Stimulated activated CD8-positive, alpha-beta memory T cell treated with anti-CD3 and anti-CD28 coated beads, Interleukin-7, amount 100 ng/mL, for 24 hours (primary cell): ENCODE data around the gene USP19.
A peak's percentile ranks its signal among the peaks of the same experiment; 100 is the strongest.

Experiments
- DNase-seq: peaks from one replicate; pipeline ENCODE4 v3.0.0-alpha.2; 2020; ENCODE audit warnings: low read depth

USP19 gene

GRCh38 chr3:49132437-49133225, 12.0 kb upstream of the USP19 start, which contains the start of gene LAMB2:
Gene LAMB2, minus strand, starts transcription at chr3:49133050. Its CDS starts 183 bp downstream, at chr3:49132867.
- DNase-seq = no peak

- no peak for DNase-seq
Measured at GRCh38 chr3:49132073-49132436, 11.4 kb upstream of the USP19 start.

- DNase-seq = no peak
Measured at GRCh38 chr3:49131576-49131975, 11.0 kb upstream of the USP19 start.

- no peak for DNase-seq
Measured at GRCh38 chr3:49131040-49131439, 10.4 kb upstream of the USP19 start.

- no peak for DNase-seq
Measured at GRCh38 chr3:49124991-49125670, 4.5 kb upstream of the USP19 start.

- no peak for DNase-seq
Measured at GRCh38 chr3:49124203-49124602, 3.6 kb upstream of the USP19 start.

GRCh38 chr3:49123687-49124086, 3.1 kb upstream of the USP19 start:
- DNase-seq = no peak

GRCh38 chr3:49122886-49123545, 2.4 kb upstream of the USP19 start:
- no peak for DNase-seq

GRCh38 chr3:49122451-49122850, 1.8 kb upstream of the USP19 start:
- DNase-seq = no peak

- no peak for DNase-seq
Measured at GRCh38 chr3:49122022-49122421, 1.4 kb upstream of the USP19 start.

GRCh38 chr3:49121132-49121736, 611 bp upstream of the USP19 start:
- DNase-seq = no peak

GRCh38 chr3:49120096-49120437, 556 bp downstream of the USP19 start:
- no peak for DNase-seq

- DNase-seq = no peak
Measured at GRCh38 chr3:49119439-49119838, 1.2 kb downstream of the USP19 start.

- DNase-seq = no peak
Measured at GRCh38 chr3:49119036-49119435, 1.6 kb downstream of the USP19 start.

- no peak for DNase-seq
Measured at GRCh38 chr3:49112262-49112661, 8.4 kb downstream of the USP19 start.

- no peak for DNase-seq
Measured at GRCh38 chr3:49111347-49111746, 9.3 kb downstream of the USP19 start.

- DNase-seq = no peak
Measured at GRCh38 chr3:49110780-49111179, 9.8 kb downstream of the USP19 start.

GRCh38 chr3:49108346-49108745, 12.3 kb downstream of the USP19 start:
- no peak for DNase-seq

- DNase-seq = peak; percentile 83
Measured at GRCh38 chr3:49104427-49105291, 16.0 kb downstream of the USP19 start, which contains the start of gene QARS1. Gene QARS1, minus strand, starts transcription at chr3:49104757. Its CDS starts 24 bp downstream, at chr3:49104733.

- no peak for DNase-seq
Measured at GRCh38 chr3:49104052-49104426, 16.6 kb downstream of the USP19 start.

- no peak for DNase-seq
Measured at GRCh38 chr3:49100046-49100615, 20.5 kb downstream of the USP19 start.
